DND-41 (cell line): ENCODE measurements around the gene FBXO41.

ENCODE experiments used
- ATAC-seq: fragments of 200-7000 bp; cut with Tn5 transposase; 3 replicates; pipeline ENCODE4 v1.9.1; 2021; ENCODE audit warnings: low read depth; ENCODE audit not compliant: insufficient read depth
- DNase-seq: peaks from one replicate; pipeline ENCODE4 v3.0.0-alpha.2; 2020
- H2AFZ ChIP-seq: 2 replicates; pipeline ENCODE4 v1.6.0; 2012; ENCODE audit warnings: low read depth, low read length
- H3K27ac ChIP-seq: 2 replicates; pipeline ENCODE4 v1.5.1; 2012; ENCODE audit warnings: low read length, inconsistent platforms
- H3K27me3 ChIP-seq: fragments of 200-600 bp; sonication (generic); 2 replicates; pipeline ENCODE4 v1.6.0; 2012; ENCODE audit warnings: low read length, mild to moderate bottlenecking, inconsistent platforms; ENCODE audit not compliant: insufficient read depth, poor library complexity
- H3K36me3 ChIP-seq: 2 replicates; pipeline ENCODE4 v1.5.1; 2012; ENCODE audit warnings: low read length, inconsistent platforms; ENCODE audit not compliant: insufficient read depth
- H3K4me1 ChIP-seq: 2 replicates; pipeline ENCODE4 v1.5.1; 2012; ENCODE audit warnings: mild to moderate bottlenecking, low read length; ENCODE audit not compliant: insufficient read depth
- H3K4me2 ChIP-seq: 2 replicates; pipeline ENCODE4 v1.6.0; 2012; ENCODE audit warnings: mild to moderate bottlenecking, moderate library complexity, low read length, inconsistent platforms; ENCODE audit not compliant: insufficient read depth
- H3K4me3 ChIP-seq, 2 experiments: fragments of 200-600 bp in 1 of 2; shearing (Covaris generic) in 1 of 2; 2 replicates each; pipeline ENCODE4 v1.5.1; 2012 to 2016; ENCODE audit warnings: inconsistent platforms in 2 of 2, low read length in 2 of 2, mild to moderate bottlenecking in 2 of 2, low read depth in 1 of 2, moderate library complexity in 1 of 2
- H3K79me2 ChIP-seq: 2 replicates; pipeline ENCODE4 v1.6.0; 2012; ENCODE audit warnings: low read length, inconsistent platforms; ENCODE audit not compliant: insufficient read depth
- H3K9ac ChIP-seq: 2 replicates; pipeline ENCODE4 v1.6.0; 2012; ENCODE audit warnings: low read depth, mild to moderate bottlenecking, inconsistent platforms, low read length, moderate library complexity
- H3K9me3 ChIP-seq: 2 replicates; pipeline ENCODE4 v1.5.1; 2012; ENCODE audit warnings: low read length, moderate library complexity, mild to moderate bottlenecking, inconsistent platforms; ENCODE audit not compliant: insufficient read depth, severe bottlenecking
- H4K20me1 ChIP-seq: 2 replicates; pipeline ENCODE4 v1.6.0; 2012; ENCODE audit warnings: low read length; ENCODE audit not compliant: insufficient read depth
- EZH2 ChIP-seq: IDR thresholded peaks from 3 replicates; pipeline ENCODE4 v1.6.1; 2012; ENCODE audit warnings: borderline replicate concordance, low read depth, mild to moderate bottlenecking, moderate library complexity, low read length, inconsistent platforms; ENCODE audit not compliant: severe bottlenecking
- TF ChIP-seq, protein P1 (sequence below): IDR thresholded peaks from 2 replicates; pipeline ENCODE4 v1.5.1; 2012; ENCODE audit warnings: borderline replicate concordance, low read length, moderate library complexity, mild to moderate bottlenecking; ENCODE audit not compliant: poor library complexity, severe bottlenecking; ENCODE audit errors: extremely low read depth

Gene FBXO41

GRCh38 chr2:73244580-73244979 lies 39.7 kb downstream of the FBXO41 start:
- H3K79me2 ChIP-seq = peaks cover 71% of the 10 kb centered on the region
- peaks cover 65% of the 10 kb centered on the region for H4K20me1 ChIP-seq
- H3K4me1 ChIP-seq = peaks cover 2% of the 10 kb centered on the region; the same call in 1 of the 2 replicates
- DNase-seq (no peak), ATAC-seq (no peak)
- no peak overlapping the region for H3K27ac ChIP-seq
- H3K9me3 ChIP-seq = no peaks in the 10 kb centered on the region
- no peak overlapping the region for H3K9ac ChIP-seq
- no peak overlapping the region for H3K4me2 ChIP-seq
- no peak overlapping the region for H2AFZ ChIP-seq
- TF ChIP-seq, protein P1, sequence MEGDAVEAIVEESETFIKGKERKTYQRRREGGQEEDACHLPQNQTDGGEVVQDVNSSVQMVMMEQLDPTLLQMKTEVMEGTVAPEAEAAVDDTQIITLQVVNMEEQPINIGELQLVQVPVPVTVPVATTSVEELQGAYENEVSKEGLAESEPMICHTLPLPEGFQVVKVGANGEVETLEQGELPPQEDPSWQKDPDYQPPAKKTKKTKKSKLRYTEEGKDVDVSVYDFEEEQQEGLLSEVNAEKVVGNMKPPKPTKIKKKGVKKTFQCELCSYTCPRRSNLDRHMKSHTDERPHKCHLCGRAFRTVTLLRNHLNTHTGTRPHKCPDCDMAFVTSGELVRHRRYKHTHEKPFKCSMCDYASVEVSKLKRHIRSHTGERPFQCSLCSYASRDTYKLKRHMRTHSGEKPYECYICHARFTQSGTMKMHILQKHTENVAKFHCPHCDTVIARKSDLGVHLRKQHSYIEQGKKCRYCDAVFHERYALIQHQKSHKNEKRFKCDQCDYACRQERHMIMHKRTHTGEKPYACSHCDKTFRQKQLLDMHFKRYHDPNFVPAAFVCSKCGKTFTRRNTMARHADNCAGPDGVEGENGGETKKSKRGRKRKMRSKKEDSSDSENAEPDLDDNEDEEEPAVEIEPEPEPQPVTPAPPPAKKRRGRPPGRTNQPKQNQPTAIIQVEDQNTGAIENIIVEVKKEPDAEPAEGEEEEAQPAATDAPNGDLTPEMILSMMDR = no peak
- TF ChIP-seq EZH2 = no peak
- H3K27me3 ChIP-seq = no peaks in the 10 kb centered on the region
- no peak overlapping the region for H3K4me3 ChIP-seq
- H3K36me3 ChIP-seq = peaks cover 92% of the 10 kb centered on the region

GRCh38 chr2:73243884-73244570 lies 40.3 kb downstream of the FBXO41 start:
- no peak overlapping the region for H2AFZ ChIP-seq
- no peak overlapping the region for H3K9ac ChIP-seq
- ATAC-seq (no peak), DNase-seq (no peak)
- no peaks in the 10 kb centered on the region for H3K9me3 ChIP-seq
- no peak overlapping the region for H3K4me2 ChIP-seq
- no peak overlapping the region for H3K4me3 ChIP-seq
- TF ChIP-seq, protein P1 = no peak
- no peak for TF ChIP-seq EZH2
- H3K36me3 ChIP-seq = peaks cover 92% of the 10 kb centered on the region
- H3K27me3 ChIP-seq = no peaks in the 10 kb centered on the region
- H3K79me2 ChIP-seq = peaks cover 76% of the 10 kb centered on the region
- H4K20me1 ChIP-seq = peaks cover 65% of the 10 kb centered on the region
- no peak overlapping the region for H3K27ac ChIP-seq
- peaks cover 7% of the 10 kb centered on the region; the same call in 1 of the 2 replicates for H3K4me1 ChIP-seq

DNA sequence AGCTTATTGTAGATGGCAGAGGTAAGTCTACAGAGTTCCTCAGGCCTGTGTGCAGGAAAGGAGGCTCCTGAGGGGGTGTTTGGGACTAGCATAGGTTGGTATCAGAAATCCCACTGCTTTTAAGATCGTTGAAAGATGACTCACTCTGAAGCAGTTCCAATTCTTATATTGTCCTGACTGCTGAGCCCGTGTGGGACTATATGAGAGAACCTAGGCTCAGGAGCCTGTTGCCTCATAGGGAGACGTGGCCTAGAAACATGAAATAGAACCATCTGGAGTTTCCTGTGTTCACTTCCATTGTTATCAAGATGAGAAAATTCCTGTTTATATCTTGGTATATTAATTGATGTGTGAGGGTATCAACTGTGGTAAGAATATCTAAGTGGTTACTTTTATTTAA lies 44.5 kb downstream of the FBXO41 start:
- Histone ChIP-seq H3K4me3 (no peak overlapping the region), H4K20me1 (peaks cover 71% of the 10 kb centered on the region), H3K4me1 (peaks cover 35% of the 10 kb centered on the region), H2AFZ (no peak overlapping the region), H3K9me3 (no peaks in the 10 kb centered on the region), H3K36me3 (peaks cover 87% of the 10 kb centered on the region), H3K4me2 (peak overlapping the region; percentile 27; the same call in 1 of the 2 replicates), H3K27me3 (no peaks in the 10 kb centered on the region), H3K9ac (no peak overlapping the region), H3K79me2 (peaks cover 97% of the 10 kb centered on the region), H3K27ac (no peak overlapping the region)
- ATAC-seq = no peak
- no peak for DNase-seq
- TF ChIP-seq EZH2 = no peak
- TF ChIP-seq, protein P1 = no peak

DNA sequence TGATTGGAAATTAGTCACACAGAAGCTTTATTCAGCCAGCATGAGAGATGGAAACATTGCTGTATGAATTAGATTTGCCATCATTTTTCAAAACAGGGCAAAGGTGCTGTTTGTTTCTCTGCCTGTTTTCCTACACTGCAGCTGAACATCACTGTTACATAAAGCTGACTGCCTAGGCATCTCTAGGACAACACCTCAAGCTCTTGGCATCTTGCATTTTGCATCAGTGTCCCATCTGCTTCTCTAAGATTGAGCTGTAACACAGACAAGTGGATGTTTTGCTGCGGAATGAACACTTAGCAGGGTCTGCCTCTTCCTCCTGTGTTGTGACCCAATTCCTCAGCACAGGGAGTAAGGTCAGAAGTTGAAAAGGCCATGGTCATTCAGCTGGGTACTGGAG lies 45.3 kb downstream of the FBXO41 start:
- no peak overlapping the region for H3K27ac ChIP-seq
- peaks cover 96% of the 10 kb centered on the region for H3K79me2 ChIP-seq
- DNase-seq = no peak
- no peak overlapping the region for H2AFZ ChIP-seq
- H3K4me1 ChIP-seq = peaks cover 35% of the 10 kb centered on the region
- H3K36me3 ChIP-seq = peaks cover 83% of the 10 kb centered on the region
- no peaks in the 10 kb centered on the region for H3K27me3 ChIP-seq
- no peak for ATAC-seq
- TF ChIP-seq EZH2 = no peak
- TF ChIP-seq, protein P1 = no peak
- H3K9ac ChIP-seq = no peak overlapping the region
- H3K4me3 ChIP-seq = no peak overlapping the region
- peak overlapping the region; percentile 43; the same call in 1 of the 2 replicates for H3K4me2 ChIP-seq
- no peaks in the 10 kb centered on the region for H3K9me3 ChIP-seq
- peaks cover 70% of the 10 kb centered on the region for H4K20me1 ChIP-seq
